ENCODE results near the gene TTC28.

Gene TTC28

DNA sequence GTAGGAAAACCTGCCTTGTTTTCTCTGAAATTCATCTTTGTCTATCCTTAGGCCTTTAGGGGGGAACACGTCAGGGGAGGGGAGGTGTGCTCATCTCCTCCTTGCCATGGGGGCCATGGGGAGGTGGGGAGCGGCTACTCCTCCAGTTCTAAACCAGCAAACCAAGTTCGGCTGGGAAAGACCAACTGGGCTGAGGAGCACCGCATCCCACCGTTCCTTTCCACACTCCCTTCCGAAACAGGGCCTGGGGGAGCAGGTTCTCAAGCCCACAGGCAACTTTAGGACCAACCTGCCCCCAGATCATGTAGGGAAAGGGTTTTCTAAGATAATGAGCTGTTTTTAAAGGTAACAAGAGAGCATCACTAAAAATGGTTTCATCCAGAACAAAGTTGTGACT is 683.1 kb downstream of the TTC28 start:
- no peak overlapping the region for H3K4me3 ChIP-seq (ENCODE audit: low read length)
- no peak for DNase-seq (ENCODE audit: low read depth)
- TF ChIP-seq, protein P1, sequence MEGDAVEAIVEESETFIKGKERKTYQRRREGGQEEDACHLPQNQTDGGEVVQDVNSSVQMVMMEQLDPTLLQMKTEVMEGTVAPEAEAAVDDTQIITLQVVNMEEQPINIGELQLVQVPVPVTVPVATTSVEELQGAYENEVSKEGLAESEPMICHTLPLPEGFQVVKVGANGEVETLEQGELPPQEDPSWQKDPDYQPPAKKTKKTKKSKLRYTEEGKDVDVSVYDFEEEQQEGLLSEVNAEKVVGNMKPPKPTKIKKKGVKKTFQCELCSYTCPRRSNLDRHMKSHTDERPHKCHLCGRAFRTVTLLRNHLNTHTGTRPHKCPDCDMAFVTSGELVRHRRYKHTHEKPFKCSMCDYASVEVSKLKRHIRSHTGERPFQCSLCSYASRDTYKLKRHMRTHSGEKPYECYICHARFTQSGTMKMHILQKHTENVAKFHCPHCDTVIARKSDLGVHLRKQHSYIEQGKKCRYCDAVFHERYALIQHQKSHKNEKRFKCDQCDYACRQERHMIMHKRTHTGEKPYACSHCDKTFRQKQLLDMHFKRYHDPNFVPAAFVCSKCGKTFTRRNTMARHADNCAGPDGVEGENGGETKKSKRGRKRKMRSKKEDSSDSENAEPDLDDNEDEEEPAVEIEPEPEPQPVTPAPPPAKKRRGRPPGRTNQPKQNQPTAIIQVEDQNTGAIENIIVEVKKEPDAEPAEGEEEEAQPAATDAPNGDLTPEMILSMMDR (IDR thresholded peaks at IDR 0.05; ENCODE audit: insufficient read depth, low read depth, low read length, missing control alignments): no peak

DNA sequence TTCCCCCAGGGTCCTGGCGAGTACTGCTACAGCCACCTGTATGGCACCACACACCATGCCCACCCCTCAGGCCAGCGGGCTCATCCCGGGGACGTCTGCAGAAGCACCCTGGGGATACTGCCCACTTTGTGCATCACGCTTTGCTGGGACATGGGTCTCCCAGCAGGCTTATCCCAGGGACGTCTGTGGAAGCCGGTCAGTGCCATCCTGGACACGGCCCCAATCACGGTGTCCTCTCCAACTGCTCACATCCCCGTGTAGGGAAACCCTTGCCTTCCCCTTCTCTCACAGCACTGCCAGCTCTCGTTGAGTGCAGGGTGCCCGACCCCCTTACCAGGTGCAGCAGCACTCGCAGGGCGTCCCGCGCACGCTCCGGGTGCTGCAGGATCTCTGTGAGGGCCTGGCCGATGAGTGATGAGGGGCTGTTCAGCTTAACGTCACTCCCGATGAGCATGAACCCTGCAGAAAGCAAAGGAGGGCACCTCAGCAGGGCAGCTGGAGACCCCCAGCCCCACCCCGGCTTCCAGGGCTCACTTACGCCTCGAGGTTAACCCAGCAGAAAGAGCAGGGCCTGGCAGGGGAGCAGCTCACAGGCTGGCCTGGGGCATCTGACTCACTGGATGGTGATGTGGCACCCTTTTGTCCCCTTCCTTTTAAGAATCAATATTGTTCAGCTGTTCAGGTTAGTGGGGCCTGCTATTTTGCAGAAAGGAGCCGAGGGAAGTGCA is 683.7 kb downstream of the TTC28 start:
- no peak overlapping the region for H3K4me3 ChIP-seq (ENCODE audit: low read length)
- TF ChIP-seq, protein P1 (IDR thresholded peaks at IDR 0.05; ENCODE audit: insufficient read depth, low read depth, low read length, missing control alignments): no peak
- no peak for DNase-seq (ENCODE audit: low read depth)

DNA sequence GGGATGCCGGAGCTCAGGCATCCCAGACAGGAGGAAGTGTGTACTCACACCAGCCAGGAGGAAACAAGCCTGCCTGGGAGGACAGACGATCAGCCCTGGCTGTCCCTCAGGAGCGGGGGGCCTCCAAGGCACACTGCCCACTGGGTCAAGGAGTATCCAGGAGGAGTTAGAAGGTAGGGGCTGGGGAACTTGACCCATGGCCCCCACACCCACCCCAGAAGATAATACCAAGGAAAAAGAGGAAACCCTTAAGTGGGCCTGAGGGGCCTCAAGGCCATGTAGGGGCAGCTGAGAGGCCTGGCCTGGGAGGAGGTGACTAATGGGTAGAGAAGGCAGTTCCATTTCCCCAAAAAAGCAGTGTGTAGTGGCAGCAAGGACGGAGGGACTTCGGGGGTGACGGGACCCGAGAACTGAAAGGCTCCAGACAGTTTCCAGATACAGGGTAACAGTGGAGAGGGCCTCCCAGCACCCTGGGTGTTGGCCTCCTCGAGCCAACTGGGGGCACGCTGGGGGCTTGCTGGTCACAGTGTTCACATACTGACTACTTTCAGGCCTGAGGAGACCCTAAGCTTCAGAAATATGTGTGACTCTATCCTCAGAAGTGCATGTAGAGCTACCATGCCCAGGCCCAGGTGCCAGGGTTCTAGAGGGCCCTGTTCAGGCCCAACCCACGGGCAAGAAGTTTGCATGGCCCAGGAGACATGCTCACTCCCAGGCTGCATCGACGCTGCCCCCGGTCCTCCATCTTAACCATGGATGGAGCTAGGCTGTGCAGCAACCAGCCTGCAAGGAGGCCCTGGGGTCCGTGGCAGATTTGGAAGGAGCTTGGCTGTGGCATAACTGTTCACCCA is 684.9 kb downstream of the TTC28 start:
- no peak overlapping the region for H3K4me3 ChIP-seq (ENCODE audit: low read length)
- TF ChIP-seq, protein P1 (IDR thresholded peaks at IDR 0.05; ENCODE audit: insufficient read depth, low read depth, low read length, missing control alignments): no peak
- DNase-seq (ENCODE audit: low read depth): no peak

DNA sequence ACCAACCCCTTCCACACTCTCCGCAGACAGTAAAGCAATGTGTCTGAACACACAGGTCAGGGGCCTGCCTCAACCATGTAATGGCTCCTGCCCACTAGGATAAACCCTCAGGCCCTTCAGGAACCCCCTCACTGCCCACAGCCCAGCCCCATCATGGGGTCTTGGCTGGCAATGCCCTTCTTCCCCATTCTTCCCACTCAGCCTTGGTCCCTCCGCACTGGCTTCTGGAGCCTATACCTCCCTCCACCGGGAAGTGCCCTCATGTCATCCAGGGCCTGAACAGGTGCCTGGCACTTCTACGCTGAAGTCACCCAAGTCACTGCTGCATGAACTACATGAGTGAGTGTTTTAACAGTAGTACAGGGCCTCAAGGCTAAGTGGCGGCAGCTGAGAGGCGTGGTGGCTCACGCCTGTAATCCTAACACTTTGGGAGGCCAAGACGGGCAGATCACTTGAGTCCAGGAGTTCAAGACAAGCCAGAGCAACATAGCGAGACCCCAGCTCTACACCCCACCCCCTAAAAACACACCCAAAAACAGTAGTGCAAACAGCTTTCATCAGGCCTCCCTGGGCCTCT is 685.8 kb downstream of the TTC28 start:
- no peak for DNase-seq (ENCODE audit: low read depth)
- TF ChIP-seq, protein P1 (IDR thresholded peaks at IDR 0.05; ENCODE audit: insufficient read depth, low read depth, low read length, missing control alignments): no peak
- H3K4me3 ChIP-seq (ENCODE audit: low read length): no peak overlapping the region

DNA sequence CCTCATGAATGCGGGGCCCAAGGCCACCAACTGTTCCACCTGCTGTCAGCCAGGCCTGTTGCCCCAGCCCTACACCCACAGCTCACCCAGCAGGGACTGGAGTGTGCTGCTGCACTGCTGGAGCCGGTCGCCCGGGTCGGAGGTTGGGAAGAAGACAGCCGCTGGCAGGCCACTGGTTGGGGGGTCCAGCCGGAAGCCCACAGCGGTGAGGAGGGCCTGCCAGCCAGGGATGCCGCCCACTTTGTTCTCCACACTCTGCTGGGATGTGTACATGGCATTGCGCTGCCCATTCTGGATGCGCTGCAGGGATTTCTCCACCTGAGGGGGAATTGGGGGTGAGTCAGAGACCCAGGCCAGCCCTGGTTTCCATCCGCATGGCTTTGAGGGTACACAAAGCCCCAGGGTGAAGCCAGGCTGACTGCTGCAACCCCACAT is 686.4 kb downstream of the TTC28 start:
- no peak overlapping the region for H3K4me3 ChIP-seq (ENCODE audit: low read length)
- no peak for DNase-seq (ENCODE audit: low read depth)
- TF ChIP-seq, protein P1 (IDR thresholded peaks at IDR 0.05; ENCODE audit: insufficient read depth, low read depth, low read length, missing control alignments): no peak

DNA sequence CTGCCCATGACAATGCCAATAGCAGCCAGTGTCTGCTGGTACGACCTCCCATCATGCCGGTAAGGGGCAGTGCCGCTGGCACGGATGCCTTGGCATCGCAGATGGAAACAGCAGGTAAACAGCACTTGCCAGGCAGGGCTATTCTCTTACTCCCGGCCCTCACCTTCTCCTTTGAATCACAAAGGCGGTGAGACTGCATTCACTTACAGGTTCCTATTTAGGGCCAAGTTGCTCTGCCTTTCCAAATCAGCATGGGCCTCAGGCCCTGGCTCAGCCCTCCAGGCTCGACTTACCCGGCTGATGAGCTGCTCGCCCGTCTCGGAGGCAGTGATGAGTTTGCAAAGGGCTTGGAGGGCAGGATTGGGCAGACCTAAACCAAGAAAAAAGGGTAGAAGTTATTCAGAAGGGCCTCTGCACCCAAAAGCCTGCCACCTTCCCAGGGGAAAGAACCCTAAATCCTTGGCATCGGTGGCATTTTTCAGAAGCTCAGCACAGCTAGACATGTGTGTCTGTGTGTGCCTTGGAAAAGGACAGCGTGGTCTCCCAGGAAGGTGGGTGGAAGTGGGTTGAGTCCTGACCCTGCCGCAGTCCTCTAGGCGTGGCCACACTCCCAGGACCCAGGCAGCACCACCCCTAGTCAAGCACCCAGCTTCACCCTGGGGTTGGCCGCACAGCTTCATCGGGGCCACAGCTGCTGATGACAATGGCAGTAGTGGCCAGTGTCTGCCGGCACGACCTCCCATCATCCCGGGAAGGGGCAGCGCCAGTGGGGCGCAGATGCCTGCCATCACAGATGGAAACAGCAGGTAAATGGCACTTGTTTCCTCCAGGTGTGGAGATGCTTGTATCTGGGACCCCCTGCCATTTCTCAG is 687.1 kb downstream of the TTC28 start:
- no peak for DNase-seq (ENCODE audit: low read depth)
- no peak overlapping the region for H3K4me3 ChIP-seq (ENCODE audit: low read length)
- TF ChIP-seq, protein P1 (IDR thresholded peaks at IDR 0.05; ENCODE audit: insufficient read depth, low read depth, low read length, missing control alignments): no peak
